Cardiac muscle cell (in vitro differentiated cells and primary cell): ENCODE data around the gene DNAJB6. TPM values are rescaled to one million over a fixed set of nuclear protein-coding genes. Genes with fewer than 3 reads are reported as not detected.

Experiments used
- DNase-seq, 2 donors: peaks; one replicate each; pipeline versions ENCODE4 v3.0.0 to v3.0.0-alpha.2; 2010 to 2017; ENCODE audit warnings: low read depth in 1 of 2, low spot score in 1 of 2
- H3K27ac ChIP-seq: fragments of 200-600 bp; sonication (generic); 2 replicates; pipeline ENCODE4 v1.5.1; 2016
- H3K27me3 ChIP-seq: fragments of 200-600 bp; sonication (generic); 2 replicates; pipeline ENCODE4 v1.6.0; 2016; ENCODE audit warnings: control low read depth
- H3K36me3 ChIP-seq: fragments of 200-600 bp; sonication (generic); 2 replicates; pipeline ENCODE4 v1.5.1; 2016; ENCODE audit warnings: control low read depth
- H3K4me1 ChIP-seq: fragments of 200-600 bp; sonication (generic); 2 replicates; pipeline ENCODE4 v1.8.1; 2017; ENCODE audit warnings: low read depth, mild to moderate bottlenecking, mixed run types
- H3K4me3 ChIP-seq: fragments of 200-600 bp; sonication (generic); 2 replicates; pipeline ENCODE4 v1.5.1; 2016; ENCODE audit warnings: mild to moderate bottlenecking
- H3K9me3 ChIP-seq: fragments of 200-600 bp; sonication (generic); 2 replicates; pipeline ENCODE4 v1.5.1; 2017; ENCODE audit warnings: low read depth, mild to moderate bottlenecking, control low read depth
- polyA plus RNA-seq: library from polyadenylated mRNA; unstranded; fragments of >200 nt; fragmentation: Nextera tagmentation; extraction: Ambion mirVana; gene quantifications from 2 replicates; pipeline ENCODE4 v1.2.1, GENCODE V29; 2016
- total RNA-seq: library from RNA; depleted of rRNA; stranded (reverse); fragments of >200 nt; gene quantifications from 2 replicates; pipeline ENCODE4 v1.2.3, GENCODE V29; 2016
- TF ChIP-seq, protein P1 (sequence below): IDR thresholded peaks from 2 replicates; pipeline ENCODE4 v1.5.1; 2012; ENCODE audit warnings: low read depth, mild to moderate bottlenecking, low read length

DNAJB6 gene
- total and polyA plus RNA-seq, 2 experiments from 2014 or later = 110 to 137 TPM

DNA sequence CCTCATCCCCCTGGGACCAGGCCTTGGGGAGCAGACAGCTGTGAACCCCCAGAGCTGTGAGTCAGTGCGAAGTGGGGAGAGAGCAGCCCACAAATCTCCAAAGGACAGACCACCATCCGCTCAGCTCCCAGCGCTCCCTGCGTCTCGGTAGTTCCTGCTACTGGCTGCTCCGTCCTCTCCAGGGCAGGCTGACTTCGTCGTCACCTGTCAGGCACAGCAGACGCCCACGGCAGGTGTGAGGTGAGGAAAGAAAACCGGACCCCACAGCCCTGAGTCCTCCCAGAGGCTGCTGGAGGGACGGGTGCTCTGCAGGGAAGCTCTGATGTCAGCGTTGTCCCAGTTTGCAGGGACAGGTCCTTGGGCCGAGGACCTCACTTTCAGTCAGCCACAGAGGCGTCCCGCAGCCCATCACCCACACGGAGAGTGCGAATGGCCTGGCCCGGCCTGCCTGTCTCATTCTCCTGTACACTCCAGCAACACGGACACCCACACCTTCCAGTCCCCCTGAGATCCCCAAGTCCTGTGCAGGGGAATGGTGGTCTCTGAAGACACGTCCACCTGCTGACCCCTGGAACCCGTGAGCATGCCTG, 95.2 kb downstream of the DNAJB6 start:
- H3K36me3 ChIP-seq = no peaks in the 10 kb centered on the region
- H3K9me3 ChIP-seq = no peaks in the 10 kb centered on the region
- DNase-seq = no peak
- no peaks in the 10 kb centered on the region for H3K4me1 ChIP-seq
- TF ChIP-seq, protein P1, sequence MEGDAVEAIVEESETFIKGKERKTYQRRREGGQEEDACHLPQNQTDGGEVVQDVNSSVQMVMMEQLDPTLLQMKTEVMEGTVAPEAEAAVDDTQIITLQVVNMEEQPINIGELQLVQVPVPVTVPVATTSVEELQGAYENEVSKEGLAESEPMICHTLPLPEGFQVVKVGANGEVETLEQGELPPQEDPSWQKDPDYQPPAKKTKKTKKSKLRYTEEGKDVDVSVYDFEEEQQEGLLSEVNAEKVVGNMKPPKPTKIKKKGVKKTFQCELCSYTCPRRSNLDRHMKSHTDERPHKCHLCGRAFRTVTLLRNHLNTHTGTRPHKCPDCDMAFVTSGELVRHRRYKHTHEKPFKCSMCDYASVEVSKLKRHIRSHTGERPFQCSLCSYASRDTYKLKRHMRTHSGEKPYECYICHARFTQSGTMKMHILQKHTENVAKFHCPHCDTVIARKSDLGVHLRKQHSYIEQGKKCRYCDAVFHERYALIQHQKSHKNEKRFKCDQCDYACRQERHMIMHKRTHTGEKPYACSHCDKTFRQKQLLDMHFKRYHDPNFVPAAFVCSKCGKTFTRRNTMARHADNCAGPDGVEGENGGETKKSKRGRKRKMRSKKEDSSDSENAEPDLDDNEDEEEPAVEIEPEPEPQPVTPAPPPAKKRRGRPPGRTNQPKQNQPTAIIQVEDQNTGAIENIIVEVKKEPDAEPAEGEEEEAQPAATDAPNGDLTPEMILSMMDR = no peak
- no peaks in the 10 kb centered on the region for H3K27me3 ChIP-seq
- H3K4me3 ChIP-seq = no peak overlapping the region
- no peak overlapping the region for H3K27ac ChIP-seq

DNA sequence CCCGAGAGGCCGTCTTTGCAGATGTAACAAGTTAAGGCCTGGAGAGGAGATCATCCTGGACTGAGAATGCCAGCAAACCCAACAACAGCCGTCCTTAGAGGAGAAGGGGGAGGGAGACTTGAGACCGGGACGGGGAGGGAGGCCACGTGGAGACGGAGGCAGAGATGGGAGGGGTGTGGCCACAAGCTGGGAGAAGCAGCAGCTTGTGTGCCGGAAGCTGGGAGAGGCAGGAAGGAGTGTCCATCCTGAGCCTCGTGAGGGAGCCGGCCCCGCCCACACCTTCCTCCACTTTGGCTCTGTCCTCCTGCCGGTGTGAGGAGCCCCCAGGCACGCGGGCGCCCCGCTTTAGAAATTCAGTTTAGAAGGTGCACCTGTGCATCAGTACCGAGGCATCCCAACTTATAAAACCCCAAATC, 95.7 kb downstream of the DNAJB6 start:
- TF ChIP-seq, protein P1 = no peak
- H3K4me3 ChIP-seq = no peak overlapping the region
- H3K27ac ChIP-seq = no peak overlapping the region

DNA sequence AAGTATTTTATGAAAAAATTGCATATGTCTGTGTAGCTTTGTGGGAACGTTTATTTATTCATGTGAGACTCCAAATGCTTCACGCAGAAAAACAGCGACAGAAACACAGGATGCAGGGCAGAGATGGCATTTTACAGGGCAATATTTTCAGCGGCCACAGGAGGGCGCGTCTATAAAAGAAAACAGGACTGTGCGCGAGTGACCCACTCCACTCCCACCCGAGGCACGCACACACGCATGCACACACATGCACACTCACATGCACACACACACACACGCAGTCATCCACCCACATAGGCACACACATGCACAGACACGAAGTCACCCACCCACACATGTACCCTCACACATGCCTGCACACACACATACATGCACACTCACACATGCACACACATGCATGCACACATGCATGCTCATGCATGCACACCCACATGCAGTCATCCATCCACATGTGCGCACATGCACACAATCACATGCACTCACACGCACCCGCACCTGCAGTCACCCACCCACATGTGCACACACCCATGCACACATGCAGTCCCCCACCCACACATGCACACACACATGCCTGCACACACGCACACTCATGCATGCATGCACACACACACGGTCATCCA, 96.3 kb downstream of the DNAJB6 start:
- TF ChIP-seq, protein P1 = peak; percentile 76
- H3K36me3 ChIP-seq = no peaks in the 10 kb centered on the region
- H3K4me1 ChIP-seq = no peaks in the 10 kb centered on the region
- peak; percentile 47 to 50 for DNase-seq
- no peak overlapping the region for H3K27ac ChIP-seq
- no peaks in the 10 kb centered on the region for H3K9me3 ChIP-seq
- H3K27me3 ChIP-seq = no peaks in the 10 kb centered on the region
- no peak overlapping the region for H3K4me3 ChIP-seq

More for the DNA sequence above, 95.7 kb downstream of the DNAJB6 start:
- no peaks in the 10 kb centered on the region for H3K4me1 ChIP-seq
- H3K27me3 ChIP-seq = no peaks in the 10 kb centered on the region
- DNase-seq = peak in 1 of 2 donors; percentile 84
- H3K9me3 ChIP-seq = no peaks in the 10 kb centered on the region
- H3K36me3 ChIP-seq = no peaks in the 10 kb centered on the region

DNA sequence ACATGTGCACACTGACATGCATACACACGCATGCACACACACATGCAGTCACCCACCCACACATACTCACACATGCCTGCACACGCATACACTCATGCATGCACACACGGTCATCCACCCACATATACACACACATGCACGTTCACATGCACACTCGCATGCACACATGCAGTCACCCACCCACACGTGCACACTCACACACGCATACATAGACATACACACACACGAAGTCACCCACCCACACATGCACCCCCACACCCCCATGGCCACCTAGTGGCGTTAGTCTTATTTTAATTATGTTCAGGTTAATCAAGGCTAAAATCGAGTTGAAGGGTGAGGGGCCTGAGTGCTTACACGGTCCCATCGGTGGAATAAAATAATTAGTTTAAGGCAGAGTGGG, 96.8 kb downstream of the DNAJB6 start:
- TF ChIP-seq, protein P1 = no peak
- Histone ChIP-seq H3K27ac (no peak overlapping the region), H3K36me3 (no peaks in the 10 kb centered on the region), H3K27me3 (no peaks in the 10 kb centered on the region), H3K4me3 (no peak overlapping the region), H3K4me1 (no peaks in the 10 kb centered on the region), H3K9me3 (no peaks in the 10 kb centered on the region)
- DNase-seq = no peak

DNA sequence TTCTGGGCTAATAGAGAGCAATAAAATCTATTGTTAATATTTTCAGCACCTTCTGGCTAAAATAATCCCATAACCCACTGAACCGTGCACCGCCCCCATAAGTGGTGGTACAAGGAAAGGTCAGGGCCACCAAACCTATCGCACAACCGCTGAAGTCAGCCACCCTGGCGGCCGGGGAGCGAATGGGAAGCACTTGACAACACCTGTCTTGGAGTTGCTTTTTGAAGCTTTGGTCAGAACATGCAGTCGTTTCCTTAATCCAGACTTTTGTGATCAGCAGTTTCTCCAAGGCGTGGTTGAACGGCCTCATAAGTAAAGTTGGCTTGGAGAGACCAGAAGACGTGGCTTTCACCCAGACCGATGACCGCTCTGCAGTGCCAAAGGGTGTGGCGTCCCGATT, 97.4 kb downstream of the DNAJB6 start:
- H3K36me3 ChIP-seq = no peaks in the 10 kb centered on the region
- H3K4me1 ChIP-seq = no peaks in the 10 kb centered on the region
- no peaks in the 10 kb centered on the region for H3K9me3 ChIP-seq
- no peaks in the 10 kb centered on the region for H3K27me3 ChIP-seq
- TF ChIP-seq, protein P1 = no peak
- no peak overlapping the region for H3K27ac ChIP-seq
- H3K4me3 ChIP-seq = no peak overlapping the region
- no peak for DNase-seq
